Common myeloid progenitor, CD34-positive (primary cell): ENCODE data around the gene THRB.
A peak's percentile ranks its signal among the peaks of the same experiment; 100 is the strongest.
"Not testable (repeated sequence)": the region's sequence is repeated elsewhere in the genome, so short reads cannot be mapped to it uniquely, and the experiment has no call there.

Source experiments
- CTCF ChIA-PET: fragments of 350-600 bp; sonication (Branson Sonifier 250); formaldehyde crosslinking; loops from one replicate; lab custom pipeline; 2021; ENCODE audit warnings: antibody characterized with exemption; lab: Charles Lee
- POLR2A ChIA-PET: fragments of 350-600 bp; sonication (Branson Sonifier 250); formaldehyde crosslinking; loops from one replicate; lab custom pipeline; 2021; ENCODE audit warnings: antibody characterized with exemption; lab: Charles Lee
- DNase-seq, 3 donors: peaks; one replicate each; pipeline versions ENCODE4 v3.0.0 to v3.0.0-alpha.2; 2013
- H3K27ac ChIP-seq, 2 experiments: 1 replicate in 1 of 2; 2 replicates in 1 of 2; pipeline ENCODE4 v1.7.0; 2013; ENCODE audit warnings: inconsistent platforms in 2 of 2, low read length in 2 of 2, mild to moderate bottlenecking in 2 of 2, low read depth in 1 of 2, moderate library complexity in 1 of 2; ENCODE audit not compliant: severe bottlenecking in 2 of 2, insufficient read depth in 1 of 2, poor library complexity in 1 of 2
- H3K27me3 ChIP-seq, 5 experiments: replicated peaks in 2 of 5; 1 replicate in 3 of 5; 2 replicates in 2 of 5; pipeline versions ENCODE4 v1.6.1 to v1.7.0; 2013; ENCODE audit warnings: low read length in 4 of 5, mild to moderate bottlenecking in 2 of 5, moderate library complexity in 2 of 5, inconsistent platforms in 1 of 5; ENCODE audit not compliant: insufficient read depth in 5 of 5, control insufficient read depth in 4 of 5
- H3K36me3 ChIP-seq, 4 experiments: 1 replicate in 2 of 4; 2 replicates in 2 of 4; pipeline versions ENCODE4 v1.6.1 to v1.7.0; 2013; ENCODE audit warnings: low read length in 3 of 4, control low read depth in 1 of 4, mild to moderate bottlenecking in 1 of 4; ENCODE audit not compliant: control insufficient read depth in 4 of 4, insufficient read depth in 4 of 4
- H3K4me1 ChIP-seq, 4 experiments: 1 replicate in 3 of 4; 2 replicates in 1 of 4; pipeline versions ENCODE4 v1.6.1 to v1.7.1; 2013; ENCODE audit warnings: low read length in 3 of 4, mild to moderate bottlenecking in 3 of 4, control low read depth in 1 of 4, inconsistent platforms in 1 of 4, moderate library complexity in 1 of 4; ENCODE audit not compliant: control insufficient read depth in 4 of 4, insufficient read depth in 4 of 4; ENCODE audit errors: control extremely low read depth in 1 of 4
- H3K4me3 ChIP-seq, 7 experiments: 1 replicate in 4 of 7; 2 replicates in 3 of 7; pipeline versions ENCODE4 v1.5.1 to v1.7.0; 2013; ENCODE audit warnings: mild to moderate bottlenecking in 7 of 7, low read length in 6 of 7, moderate library complexity in 6 of 7, inconsistent platforms in 2 of 7, low read depth in 2 of 7, control low read depth in 1 of 7; ENCODE audit not compliant: insufficient read depth in 4 of 7, control insufficient read depth in 1 of 7; ENCODE audit errors: extremely low read depth in 1 of 7
- H3K9me3 ChIP-seq, 5 experiments: 1 replicate in 4 of 5; 2 replicates in 1 of 5; pipeline versions ENCODE4 v1.6.1 to v1.7.1; 2013; ENCODE audit warnings: low read length in 4 of 5, mild to moderate bottlenecking in 2 of 5, inconsistent platforms in 1 of 5, low read depth in 1 of 5, moderate library complexity in 1 of 5; ENCODE audit not compliant: control insufficient read depth in 4 of 5, insufficient read depth in 2 of 5; ENCODE audit errors: control extremely low read depth in 1 of 5
- whole genome bisulfite sequencing: methylation state at CpG from one replicate; pipeline ENCODE4 v1.1.5; 2013; ENCODE audit not compliant: insufficient coverage; 5-methylcytosine and 5-hydroxymethylcytosine counted together

Gene THRB

GRCh38 chr3:24415824-24416223 is 78.8 kb downstream of the THRB start:
- no CpG with 5 or more reads among the region's 3 CpGs for WGBS

GRCh38 chr3:24413662-24414061 is 81.0 kb downstream of the THRB start:
- DNase-seq, POLR2A ChIA-PET, H3K27ac ChIP-seq, H3K36me3 ChIP-seq, H3K9me3 ChIP-seq, H3K4me1 ChIP-seq, H3K27me3 ChIP-seq, CTCF ChIA-PET, H3K4me3 ChIP-seq: not testable (repeated sequence)
- 97% methylated on average over 3 of the region's 5 CpGs for WGBS

More at GRCh38 chr3:24415824-24416223, 78.8 kb downstream of the THRB start:
- no peak overlapping the region for H3K27ac ChIP-seq
- H3K27me3 ChIP-seq = no peaks in the 10 kb centered on the region
- CTCF ChIA-PET = interaction anchor here (1.4 kb wide), 1 partner anchor 15 kb away, joined by 3 read pairs; no protein-coding TSS in a partner anchor
- peaks cover 0 to under 1% (median 0%) of the 10 kb centered on the region in 5 experiments for H3K9me3 ChIP-seq
- DNase-seq = no peak
- H3K4me3 ChIP-seq = no peak overlapping the region
- no peaks in the 10 kb centered on the region for H3K4me1 ChIP-seq
- POLR2A ChIA-PET = no interaction called here
- H3K36me3 ChIP-seq = no peaks in the 10 kb centered on the region

GRCh38 chr3:24410860-24411259 is 83.8 kb downstream of the THRB start:
- no peaks in the 10 kb centered on the region for H3K36me3 ChIP-seq
- H3K27me3 ChIP-seq = no peaks in the 10 kb centered on the region
- H3K4me3 ChIP-seq = no peak overlapping the region
- no peak overlapping the region for H3K27ac ChIP-seq
- H3K4me1 ChIP-seq = no peaks in the 10 kb centered on the region
- CTCF ChIA-PET = interaction anchor here (0.6 to 1.3 kb wide), 2 partner anchors 22 to 103 kb away, joined by 3 read pairs; no protein-coding TSS in a partner anchor
- no peak for DNase-seq
- 100% methylated on average over 2 of the region's 3 CpGs for WGBS
- POLR2A ChIA-PET = no interaction called here
- H3K9me3 ChIP-seq = no peaks in the 10 kb centered on the region

GRCh38 chr3:24407980-24408680 is 86.5 kb downstream of the THRB start:
- Histone ChIP-seq H3K27ac (no peak overlapping the region), H3K36me3 (no peaks in the 10 kb centered on the region), H3K9me3 (peaks cover 0 to 3% (median 3%) of the 10 kb centered on the region in 5 experiments), H3K27me3 (no peaks in the 10 kb centered on the region), H3K4me3 (no peak overlapping the region), H3K4me1 (no peaks in the 10 kb centered on the region)
- ChIA-PET POLR2A (no interaction called here), CTCF (interaction anchor here (1.3 kb wide), 1 partner anchor 55 kb away, joined by 3 read pairs; no protein-coding TSS in a partner anchor)
- no peak for DNase-seq
- WGBS = 90% methylated on average over 2 of the region's 3 CpGs

- peaks cover 0 to 2% (median 0%) of the 10 kb centered on the region in 4 experiments for H3K4me1 ChIP-seq
- H3K27me3 ChIP-seq = no peaks in the 10 kb centered on the region
- WGBS = 100% methylated on average over 3 of the region's 4 CpGs
- no peak overlapping the region for H3K27ac ChIP-seq
- POLR2A ChIA-PET = no interaction called here
- DNase-seq = no peak
- H3K4me3 ChIP-seq = no peak overlapping the region
- no peaks in the 10 kb centered on the region for H3K36me3 ChIP-seq
- CTCF ChIA-PET = interaction anchor here (1.3 kb wide), 1 partner anchor 54 kb away, joined by 3 read pairs; no protein-coding TSS in a partner anchor
- peaks cover 0 to 3% (median 3%) of the 10 kb centered on the region in 5 experiments for H3K9me3 ChIP-seq
Measured at GRCh38 chr3:24406900-24407299, 87.8 kb downstream of the THRB start.

GRCh38 chr3:24405057-24405456 is 89.6 kb downstream of the THRB start:
- Histone ChIP-seq H3K4me1 (peaks cover 0 to 2% (median 0%) of the 10 kb centered on the region in 4 experiments), H3K27me3 (no peaks in the 10 kb centered on the region), H3K27ac (no peak overlapping the region), H3K36me3 (no peaks in the 10 kb centered on the region), H3K9me3 (peaks cover 0 to 3% (median 3%) of the 10 kb centered on the region in 5 experiments), H3K4me3 (no peak overlapping the region)
- ChIA-PET CTCF (no interaction called here), POLR2A (no interaction called here)
- WGBS = no CpG with 5 or more reads among the region's 4 CpGs
- no peak for DNase-seq

- POLR2A ChIA-PET = interaction anchor here (0.6 kb wide), 1 partner anchor 120 kb away, joined by 3 read pairs; no protein-coding TSS in a partner anchor
Measured at GRCh38 chr3:24401811-24402185, 92.9 kb downstream of the THRB start.

More at GRCh38 chr3:24401811-24402185, 92.9 kb downstream of the THRB start:
- Histone ChIP-seq H3K27ac (no peak overlapping the region), H3K4me1 (peaks cover 0 to 2% (median 0%) of the 10 kb centered on the region in 4 experiments), H3K4me3 (no peak overlapping the region), H3K27me3 (no peaks in the 10 kb centered on the region), H3K36me3 (no peaks in the 10 kb centered on the region), H3K9me3 (peaks cover 0 to 3% (median 3%) of the 10 kb centered on the region in 5 experiments)
- WGBS = no CpG with 5 or more reads among the region's 2 CpGs
- CTCF ChIA-PET = no interaction called here
- peak in 1 of 3 donors; percentile 9 for DNase-seq
